ENCODE data around the gene KCTD20. TPM values are rescaled to one million over a fixed set of nuclear protein-coding genes. Genes with fewer than 3 reads are reported as not detected.
A peak's percentile ranks its signal among the peaks of the same experiment; 100 is the strongest.
"Not testable (repeated sequence)": the region's sequence is repeated elsewhere in the genome, so short reads cannot be mapped to it uniquely, and the experiment has no call there.

KCTD20 gene
- total RNA-seq: 51.6 and 55.2 TPM in 2 replicates

- TF ChIP-seq, protein P1, sequence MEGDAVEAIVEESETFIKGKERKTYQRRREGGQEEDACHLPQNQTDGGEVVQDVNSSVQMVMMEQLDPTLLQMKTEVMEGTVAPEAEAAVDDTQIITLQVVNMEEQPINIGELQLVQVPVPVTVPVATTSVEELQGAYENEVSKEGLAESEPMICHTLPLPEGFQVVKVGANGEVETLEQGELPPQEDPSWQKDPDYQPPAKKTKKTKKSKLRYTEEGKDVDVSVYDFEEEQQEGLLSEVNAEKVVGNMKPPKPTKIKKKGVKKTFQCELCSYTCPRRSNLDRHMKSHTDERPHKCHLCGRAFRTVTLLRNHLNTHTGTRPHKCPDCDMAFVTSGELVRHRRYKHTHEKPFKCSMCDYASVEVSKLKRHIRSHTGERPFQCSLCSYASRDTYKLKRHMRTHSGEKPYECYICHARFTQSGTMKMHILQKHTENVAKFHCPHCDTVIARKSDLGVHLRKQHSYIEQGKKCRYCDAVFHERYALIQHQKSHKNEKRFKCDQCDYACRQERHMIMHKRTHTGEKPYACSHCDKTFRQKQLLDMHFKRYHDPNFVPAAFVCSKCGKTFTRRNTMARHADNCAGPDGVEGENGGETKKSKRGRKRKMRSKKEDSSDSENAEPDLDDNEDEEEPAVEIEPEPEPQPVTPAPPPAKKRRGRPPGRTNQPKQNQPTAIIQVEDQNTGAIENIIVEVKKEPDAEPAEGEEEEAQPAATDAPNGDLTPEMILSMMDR (IDR thresholded peaks at IDR 0.05; ENCODE audit: insufficient read depth, low read length, poor library complexity, severe bottlenecking): no peak
- Histone ChIP-seq H3K36me3 (ENCODE audit: control insufficient read depth, insufficient read depth, low read length) (no peaks in the 10 kb centered on the region), H3K4me3 (ENCODE audit: low read depth, low read length) (peak within 1 kb of the TSS; percentile 67), H3K27me3 (ENCODE audit: control insufficient read depth, insufficient read depth, low read length) (no peaks in the 10 kb centered on the region)
- peak; percentile 44 for DNase-seq (ENCODE audit: low read depth)
Observed at GRCh38 chr6:36442671-36443470, at the start of gene KCTD20, which contains the start of gene PXT1. TSS of gene KCTD20 (plus strand) at chr6:36443000. CDS start at chr6:36470098, 27,098 bp downstream. TSS of gene PXT1 (minus strand) at chr6:36442854. CDS start at chr6:36426082, 16,772 bp downstream.

- Histone ChIP-seq H3K4me3 (ENCODE audit: low read depth, low read length) (no peak overlapping the region), H3K36me3 (ENCODE audit: control insufficient read depth, insufficient read depth, low read length) (no peaks in the 10 kb centered on the region), H3K27me3 (ENCODE audit: control insufficient read depth, insufficient read depth, low read length) (no peaks in the 10 kb centered on the region)
- TF ChIP-seq, protein P1 (IDR thresholded peaks at IDR 0.05; ENCODE audit: insufficient read depth, low read length, poor library complexity, severe bottlenecking): no peak
- no peak for DNase-seq (ENCODE audit: low read depth)
Observed at GRCh38 chr6:36399970-36400369, 42.8 kb upstream of the KCTD20 start.

DNA sequence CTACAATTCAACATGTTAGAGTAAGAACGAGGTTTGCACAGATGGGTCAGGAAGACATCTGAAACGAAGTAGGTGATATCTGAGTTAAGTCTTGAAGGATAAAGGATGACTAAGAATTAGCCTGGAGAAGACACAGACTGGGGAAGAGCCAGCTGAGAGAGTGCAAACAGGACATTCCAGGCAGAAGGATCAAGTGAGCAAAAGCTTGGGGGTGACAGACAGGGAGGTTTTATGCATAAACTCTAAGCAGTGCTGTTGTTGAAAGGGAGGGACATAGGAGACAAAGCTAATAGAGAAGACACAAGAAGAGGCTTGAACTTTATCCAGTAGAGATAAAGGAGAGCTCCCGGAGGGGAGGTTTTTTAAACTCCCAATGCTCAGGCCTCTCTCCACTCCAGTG lies 40.3 kb upstream of the KCTD20 start:
- no peak for DNase-seq (ENCODE audit: low read depth)
- Histone ChIP-seq H3K27me3 (ENCODE audit: control insufficient read depth, insufficient read depth, low read length) (no peaks in the 10 kb centered on the region), H3K36me3 (ENCODE audit: control insufficient read depth, insufficient read depth, low read length) (no peaks in the 10 kb centered on the region), H3K4me3 (ENCODE audit: low read depth, low read length) (no peak overlapping the region)
- TF ChIP-seq, protein P1 (IDR thresholded peaks at IDR 0.05; ENCODE audit: insufficient read depth, low read length, poor library complexity, severe bottlenecking): no peak

DNA sequence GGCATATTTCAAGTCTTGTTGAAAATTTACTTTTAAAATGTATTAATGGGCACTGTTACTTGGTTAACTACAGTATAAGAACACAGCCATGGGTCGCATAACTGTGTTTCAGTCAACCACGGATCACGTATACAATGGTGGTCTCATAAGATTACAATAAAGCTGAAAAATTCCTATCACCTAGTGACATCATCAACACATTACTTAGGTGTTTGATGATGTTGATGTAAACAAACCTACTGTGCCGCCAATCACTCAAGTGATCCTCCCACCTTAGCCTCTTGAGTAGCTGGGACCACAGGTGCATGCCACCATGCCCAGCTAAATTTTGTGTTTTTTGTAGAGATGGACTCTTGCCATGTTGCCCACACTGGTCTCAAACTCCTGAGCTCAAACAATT lies 38.6 kb upstream of the KCTD20 start:
- DNase-seq (ENCODE audit: low read depth): no peak
- Histone ChIP-seq H3K27me3 (ENCODE audit: control insufficient read depth, insufficient read depth, low read length) (no peaks in the 10 kb centered on the region), H3K4me3 (ENCODE audit: low read depth, low read length) (no peak overlapping the region), H3K36me3 (ENCODE audit: control insufficient read depth, insufficient read depth, low read length) (no peaks in the 10 kb centered on the region)
- TF ChIP-seq, protein P1 (IDR thresholded peaks at IDR 0.05; ENCODE audit: insufficient read depth, low read length, poor library complexity, severe bottlenecking): no peak

- not testable (repeated sequence) for H3K27me3 ChIP-seq (ENCODE audit: control insufficient read depth, insufficient read depth, low read length); DNase-seq (ENCODE audit: low read depth); H3K36me3 ChIP-seq (ENCODE audit: control insufficient read depth, insufficient read depth, low read length); H3K4me3 ChIP-seq (ENCODE audit: low read depth, low read length)
Observed at GRCh38 chr6:36409718-36410117, 33.1 kb upstream of the KCTD20 start.

DNA sequence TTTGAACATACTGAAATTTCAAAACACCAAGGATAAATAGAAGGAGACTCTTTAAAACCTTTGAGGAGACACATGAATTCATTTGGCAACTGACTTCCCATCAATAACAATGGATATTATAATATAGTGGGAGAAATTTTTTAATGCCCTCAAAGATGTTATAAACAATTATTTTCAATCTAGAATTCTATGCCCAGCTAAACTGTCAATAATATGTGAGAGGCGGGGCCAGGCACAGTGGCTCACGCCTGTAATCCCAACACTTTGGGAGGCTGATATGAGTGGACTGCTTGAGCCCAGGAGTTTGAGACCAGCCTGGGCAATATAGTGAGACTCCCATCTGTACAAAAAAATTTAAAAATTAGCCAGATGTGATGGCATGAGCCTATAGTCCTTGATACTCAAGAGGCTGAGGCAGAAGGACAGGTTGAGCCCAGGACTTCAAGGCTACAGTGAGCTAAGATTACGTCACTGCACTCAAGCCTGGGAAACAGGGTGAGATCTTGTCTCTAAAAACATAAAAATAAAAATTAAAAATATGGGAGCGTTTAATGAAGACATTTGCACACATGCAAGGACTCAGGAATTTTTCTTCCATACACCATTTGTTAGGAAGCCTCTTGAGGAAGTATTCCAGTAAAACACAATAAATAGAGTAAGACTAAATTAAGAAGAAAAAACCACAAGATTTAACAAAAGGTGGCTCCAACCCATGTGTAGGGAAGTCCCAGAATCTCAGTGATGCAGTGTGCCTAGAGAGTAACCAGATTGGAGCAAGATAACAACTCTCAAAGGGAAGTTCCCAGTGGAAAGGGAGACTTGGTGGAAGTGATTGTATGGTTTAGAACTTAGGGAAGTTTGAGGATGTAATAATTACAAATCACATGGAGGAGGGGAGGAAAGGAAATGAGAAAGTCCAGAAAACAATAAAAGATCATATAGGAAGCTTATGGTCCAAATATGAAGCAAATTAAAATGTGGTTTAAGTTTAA lies 29.0 kb upstream of the KCTD20 start:
- Histone ChIP-seq H3K4me3 (ENCODE audit: low read depth, low read length) (no peak overlapping the region), H3K36me3 (ENCODE audit: control insufficient read depth, insufficient read depth, low read length) (no peaks in the 10 kb centered on the region), H3K27me3 (ENCODE audit: control insufficient read depth, insufficient read depth, low read length) (no peaks in the 10 kb centered on the region)
- DNase-seq (ENCODE audit: low read depth): no peak
- TF ChIP-seq, protein P1 (IDR thresholded peaks at IDR 0.05; ENCODE audit: insufficient read depth, low read length, poor library complexity, severe bottlenecking): no peak

Data from kidney epithelial cell (primary cell).